A673 (cell line): ENCODE results near the gene TBC1D20. TPM values are rescaled to one million over a fixed set of nuclear protein-coding genes. Genes with fewer than 3 reads are reported as not detected.

ENCODE experiments used
- BruUV-seq: library from RNA; stranded (reverse); fragments of 400-500 nt; replicated peaks from 2 replicates; lab custom pipeline; 2021; lab: Mats Ljungman, UMichigan
- CTCF ChIA-PET: fragments of 300-600 bp; sonication (Branson Sonifier 250); formaldehyde crosslinking; loops from one replicate; lab custom pipeline; 2022; ENCODE audit warnings: antibody characterized with exemption; lab: Charles Lee
- POLR2A ChIA-PET: fragments of 300-600 bp; sonication (Branson Sonifier 250); formaldehyde crosslinking; loops from one replicate; lab custom pipeline; 2022; ENCODE audit warnings: antibody characterized with exemption; ENCODE audit not compliant: low non-redundant PET; lab: Charles Lee
- DNase-seq: peaks from one replicate; pipeline ENCODE4 v3.0.0-alpha.2; 2015; ENCODE audit warnings: low spot score
- H3K27ac ChIP-seq: fragments of 200-600 bp; sonication (generic); 2 replicates; pipeline ENCODE4 v1.5.1; 2016; ENCODE audit warnings: mixed run types, low read depth, mild to moderate bottlenecking, mixed read lengths, antibody characterized with exemption, low read length; ENCODE audit not compliant: poor library complexity, severe bottlenecking
- H3K27me3 ChIP-seq: fragments of 200-600 bp; sonication (generic); replicated peaks from 2 replicates; pipeline ENCODE4 v1.6.1; 2017; ENCODE audit warnings: mixed run types, low read depth, mild to moderate bottlenecking, mixed read lengths, antibody characterized with exemption, low read length; ENCODE audit not compliant: insufficient read depth, poor library complexity
- H3K36me3 ChIP-seq: fragments of 200-600 bp; sonication (generic); 2 replicates; pipeline ENCODE4 v1.6.1; 2016; ENCODE audit warnings: mixed run types, mild to moderate bottlenecking, mixed read lengths, antibody characterized with exemption, low read length; ENCODE audit not compliant: insufficient read depth, poor library complexity, severe bottlenecking
- H3K4me1 ChIP-seq: fragments of 200-600 bp; sonication (generic); 2 replicates; pipeline ENCODE4 v1.6.1; 2017; ENCODE audit warnings: mixed run types, mild to moderate bottlenecking, mixed read lengths, antibody characterized with exemption, low read length; ENCODE audit not compliant: insufficient read depth, poor library complexity, severe bottlenecking
- H3K4me3 ChIP-seq: fragments of 200-600 bp; sonication (generic); 2 replicates; pipeline ENCODE4 v1.5.1; 2016; ENCODE audit warnings: low read depth, mixed run types, mild to moderate bottlenecking, mixed read lengths, low read length; ENCODE audit not compliant: poor library complexity, severe bottlenecking
- H3K9me3 ChIP-seq: fragments of 200-600 bp; sonication (generic); 2 replicates; pipeline ENCODE4 v1.6.1; 2016; ENCODE audit warnings: mixed run types, low read depth, mild to moderate bottlenecking, mixed read lengths, antibody characterized with exemption, low read length; ENCODE audit not compliant: poor library complexity, severe bottlenecking
- EZH2 ChIP-seq: fragments of 200-600 bp; sonication (generic); IDR thresholded peaks from 2 replicates; pipeline ENCODE4 v1.6.1; 2017; ENCODE audit warnings: borderline replicate concordance, low read depth, mild to moderate bottlenecking, mixed read lengths, antibody characterized with exemption, low read length; ENCODE audit not compliant: poor library complexity, severe bottlenecking
- intact Hi-C: fragments of 100-400 bp; cut with micrococcal nuclease; formaldehyde crosslinking; loops from one replicate; pipeline ENCODE4 v1.10.0; 2022; ENCODE audit not compliant: unreplicated experiment
- total RNA-seq: library from RNA; stranded (reverse); gene quantifications from 2 replicates; pipeline ENCODE4 v1.2.3, GENCODE V29; 2021
- TF ChIP-seq, protein P1 (sequence below): fragments of 300-800, 200-600 bp; sonication (generic); conservative IDR thresholded peaks from 2 replicates; pipeline ENCODE4 v1.5.1; 2017; ENCODE audit warnings: low read depth, mild to moderate bottlenecking, antibody characterized with exemption, low read length, moderate library complexity, mixed read lengths

The TBC1D20 gene
- total RNA-seq, 1 experiment from 2014 or later: 34.3 TPM

DNA sequence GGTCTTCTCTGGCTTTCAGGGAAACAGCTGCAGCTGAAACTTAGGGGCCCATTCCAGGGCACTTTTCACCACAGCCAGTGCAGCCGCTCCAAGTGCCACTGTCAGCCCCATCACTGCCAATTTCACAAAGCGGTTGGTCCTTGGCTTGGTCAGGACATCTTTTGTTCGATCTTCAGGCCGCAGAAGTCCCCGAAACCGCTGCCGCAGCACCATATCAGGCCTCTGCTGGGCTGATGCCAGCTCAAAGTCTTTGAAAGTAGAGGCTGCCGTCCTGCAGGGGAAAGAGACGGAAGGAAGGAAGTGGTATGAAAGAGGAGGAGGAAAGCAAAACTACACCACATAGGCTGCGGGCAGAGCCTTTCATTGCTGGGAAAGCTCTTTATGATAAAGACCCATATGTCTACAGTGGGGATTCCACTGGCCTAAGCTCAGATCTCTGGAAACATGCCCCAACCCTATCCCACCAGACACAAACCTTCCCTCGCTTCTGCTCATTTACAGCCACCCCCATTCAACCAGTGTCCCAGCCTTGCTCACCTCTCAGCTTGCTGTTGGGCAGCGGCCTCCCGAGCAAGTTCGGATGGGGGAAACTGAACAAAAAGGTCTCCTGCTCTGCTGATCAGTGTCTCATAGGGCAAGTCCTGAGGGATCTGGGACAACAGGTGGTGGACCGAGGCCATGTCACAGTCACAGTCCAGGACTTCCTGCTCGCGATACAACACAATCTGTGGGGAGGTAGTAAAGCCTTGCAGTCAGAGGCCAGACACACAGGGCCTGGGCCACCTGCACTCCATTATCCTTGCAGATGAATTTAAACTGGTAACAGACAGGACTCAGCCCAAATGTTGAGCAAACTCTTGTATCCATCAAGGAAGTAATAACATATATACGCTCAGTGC, 23.5 kb downstream of the TBC1D20 start:
- no peak for DNase-seq
- Histone ChIP-seq H3K27ac (no peak overlapping the region), H3K36me3 (peaks cover 82% of the 10 kb centered on the region), H3K9me3 (no peaks in the 10 kb centered on the region), H3K27me3 (no peaks in the 10 kb centered on the region), H3K4me1 (no peaks in the 10 kb centered on the region), H3K4me3 (no peak overlapping the region)
- CTCF ChIA-PET: no interaction called here
- POLR2A ChIA-PET: no interaction called here
- intact Hi-C loops: no loop called here
- no peak for TF ChIP-seq EZH2
- TF ChIP-seq, protein P1, sequence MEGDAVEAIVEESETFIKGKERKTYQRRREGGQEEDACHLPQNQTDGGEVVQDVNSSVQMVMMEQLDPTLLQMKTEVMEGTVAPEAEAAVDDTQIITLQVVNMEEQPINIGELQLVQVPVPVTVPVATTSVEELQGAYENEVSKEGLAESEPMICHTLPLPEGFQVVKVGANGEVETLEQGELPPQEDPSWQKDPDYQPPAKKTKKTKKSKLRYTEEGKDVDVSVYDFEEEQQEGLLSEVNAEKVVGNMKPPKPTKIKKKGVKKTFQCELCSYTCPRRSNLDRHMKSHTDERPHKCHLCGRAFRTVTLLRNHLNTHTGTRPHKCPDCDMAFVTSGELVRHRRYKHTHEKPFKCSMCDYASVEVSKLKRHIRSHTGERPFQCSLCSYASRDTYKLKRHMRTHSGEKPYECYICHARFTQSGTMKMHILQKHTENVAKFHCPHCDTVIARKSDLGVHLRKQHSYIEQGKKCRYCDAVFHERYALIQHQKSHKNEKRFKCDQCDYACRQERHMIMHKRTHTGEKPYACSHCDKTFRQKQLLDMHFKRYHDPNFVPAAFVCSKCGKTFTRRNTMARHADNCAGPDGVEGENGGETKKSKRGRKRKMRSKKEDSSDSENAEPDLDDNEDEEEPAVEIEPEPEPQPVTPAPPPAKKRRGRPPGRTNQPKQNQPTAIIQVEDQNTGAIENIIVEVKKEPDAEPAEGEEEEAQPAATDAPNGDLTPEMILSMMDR: no peak
- BruUV-seq: no TSS peak

DNA sequence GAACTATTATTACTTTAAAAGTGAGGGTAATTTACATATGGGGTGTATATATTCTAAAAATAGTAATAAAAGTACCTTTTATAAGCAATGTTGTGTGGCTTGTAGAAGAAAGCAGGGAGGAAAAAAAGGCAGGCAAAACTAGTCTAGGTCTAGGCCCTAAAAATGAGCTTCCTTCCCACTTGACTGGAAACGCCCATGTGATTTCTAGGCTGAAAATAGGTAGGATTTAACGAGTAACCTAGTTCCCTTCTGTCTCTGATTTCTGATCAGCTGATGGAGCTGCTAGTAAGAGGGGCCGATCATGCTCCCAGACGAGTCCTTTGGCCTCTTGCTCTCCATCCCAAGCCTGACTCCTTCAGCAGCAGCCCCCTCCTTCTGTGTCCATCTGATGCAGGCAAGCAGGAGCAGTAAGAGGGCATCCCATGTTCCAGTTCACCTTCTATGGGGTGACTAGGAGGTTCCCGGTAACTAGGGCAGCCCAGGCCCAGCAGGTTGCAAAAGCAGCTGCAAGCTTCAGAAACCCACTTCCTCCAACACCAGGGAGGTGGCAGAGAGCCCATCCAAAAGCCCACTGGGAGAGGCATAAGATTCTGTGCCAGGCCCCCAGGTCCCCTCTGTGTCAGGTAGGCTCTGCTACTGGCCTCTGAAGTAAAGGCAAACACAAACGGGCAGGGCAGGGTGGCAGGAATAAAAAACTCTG, 24.4 kb downstream of the TBC1D20 start:
- TF ChIP-seq, protein P1: no peak
- TF ChIP-seq EZH2: no peak
- H3K27me3 ChIP-seq: no peaks in the 10 kb centered on the region
- BruUV-seq: no TSS peak
- ChIA-PET CTCF (no interaction called here), POLR2A (interaction anchor here (0.6 kb wide), 1 partner anchor 23 kb away, joined by 3 read pairs; no protein-coding TSS in a partner anchor)
- no peak overlapping the region for H3K27ac ChIP-seq
- H3K4me3 ChIP-seq: no peak overlapping the region
- intact Hi-C loops: no loop called here
- H3K9me3 ChIP-seq: no peaks in the 10 kb centered on the region
- H3K36me3 ChIP-seq: peaks cover 77% of the 10 kb centered on the region
- H3K4me1 ChIP-seq: no peaks in the 10 kb centered on the region
- DNase-seq: no peak

DNA sequence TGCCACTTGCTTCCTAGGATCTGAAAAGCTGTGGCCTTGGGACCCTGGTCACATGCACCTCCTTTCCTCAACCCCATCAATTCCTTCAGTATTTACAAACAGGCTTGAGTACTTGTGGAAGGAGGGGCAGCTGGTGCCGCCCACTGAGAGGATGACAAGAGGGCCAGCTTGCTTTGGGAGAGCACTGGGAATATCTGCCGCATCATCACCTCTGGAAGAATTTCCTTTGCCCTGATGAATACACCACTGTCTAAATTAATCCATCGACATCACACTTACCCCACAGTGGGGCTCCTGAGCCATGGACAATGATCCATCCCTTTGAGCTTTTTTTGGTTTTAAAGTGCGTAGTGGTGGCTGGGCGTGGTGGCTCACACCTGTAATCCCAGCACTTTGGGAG, 25.9 kb downstream of the TBC1D20 start:
- H3K27ac ChIP-seq: no peak overlapping the region
- TSS peak; percentile 20 for BruUV-seq
- peaks cover 65% of the 10 kb centered on the region for H3K36me3 ChIP-seq
- no peak overlapping the region for H3K4me3 ChIP-seq
- no peaks in the 10 kb centered on the region for H3K9me3 ChIP-seq
- H3K4me1 ChIP-seq: no peaks in the 10 kb centered on the region
- H3K27me3 ChIP-seq: no peaks in the 10 kb centered on the region
- no peak for TF ChIP-seq EZH2
- TF ChIP-seq, protein P1: no peak
- DNase-seq: no peak
- POLR2A ChIA-PET: interaction anchor here (0.5 kb wide), 1 partner anchor 14 kb away, joined by 6 read pairs; no protein-coding TSS in a partner anchor
- intact Hi-C loops: no loop called here
- CTCF ChIA-PET: no interaction called here
